NCI-H526 (cell line): ENCODE measurements around the gene CLDND2.

Source experiments
- DNase-seq, 2 experiments: peaks; one replicate each; lab custom pipeline; 2025; lab: John Stamatoyannopoulos, UW

The CLDND2 gene

DNA sequence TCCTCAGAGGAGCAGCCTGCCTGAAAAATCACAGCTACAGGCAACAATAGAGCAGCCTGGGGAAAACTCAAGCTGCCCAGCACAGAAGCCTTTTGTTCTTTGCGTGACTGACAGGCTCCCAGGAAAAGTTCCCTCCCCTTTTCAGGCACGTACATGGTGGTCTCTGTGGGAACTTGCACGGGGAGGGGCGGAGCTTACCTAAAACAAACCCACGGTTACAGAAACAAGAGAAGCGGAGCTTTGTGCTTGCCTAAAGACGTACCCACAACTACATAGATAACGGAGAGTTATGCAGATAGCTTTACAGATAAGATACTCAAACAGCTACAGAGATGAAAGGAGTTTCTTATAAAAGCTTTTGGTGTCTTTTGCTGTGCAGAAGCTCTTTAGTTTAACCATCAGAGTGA lies 14.1 kb downstream of the CLDND2 start:
- DNase-seq, result no peak

GRCh38 chr19:51354103-51354741 lies 14.6 kb downstream of the CLDND2 start:
- no peak for DNase-seq

GRCh38 chr19:51352783-51353360 lies 15.9 kb downstream of the CLDND2 start:
- DNase-seq, result no peak

- no peak for DNase-seq
Observed at GRCh38 chr19:51351266-51351990, 17.4 kb downstream of the CLDND2 start.

- no peak for DNase-seq
Observed at GRCh38 chr19:51347209-51347928, 21.4 kb downstream of the CLDND2 start.

- no peak for DNase-seq
Observed at GRCh38 chr19:51346742-51347141, 22.1 kb downstream of the CLDND2 start.

DNA sequence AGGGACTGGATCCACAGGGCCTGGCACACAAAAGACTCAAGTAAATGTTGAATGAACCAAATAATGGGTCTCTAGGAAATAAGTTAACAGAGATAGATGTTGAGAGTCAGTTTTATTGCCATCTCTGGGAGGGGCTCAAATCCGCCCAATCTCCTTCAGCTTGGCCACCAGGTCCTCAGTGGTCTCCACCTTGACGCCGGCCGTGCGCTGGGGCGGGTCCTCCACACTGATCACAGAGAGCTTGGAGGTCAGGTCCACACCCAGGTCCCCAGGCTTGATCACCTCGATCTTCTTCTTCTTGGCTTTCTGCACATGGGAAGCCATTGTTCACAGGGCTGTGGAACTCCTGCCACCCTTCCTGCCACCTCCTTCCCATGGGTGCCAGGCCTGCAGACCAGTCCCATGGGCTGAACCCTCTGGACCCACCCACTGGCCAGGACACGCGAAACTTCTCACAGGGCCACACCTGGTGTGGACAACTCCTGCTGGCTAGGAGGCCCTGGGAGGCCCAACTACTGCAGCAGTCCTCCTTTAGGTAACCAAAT lies 23.7 kb downstream of the CLDND2 start:
- DNase-seq, result no peak

- DNase-seq, result no peak
Observed at GRCh38 chr19:51342631-51343569, 25.9 kb downstream of the CLDND2 start.

DNA sequence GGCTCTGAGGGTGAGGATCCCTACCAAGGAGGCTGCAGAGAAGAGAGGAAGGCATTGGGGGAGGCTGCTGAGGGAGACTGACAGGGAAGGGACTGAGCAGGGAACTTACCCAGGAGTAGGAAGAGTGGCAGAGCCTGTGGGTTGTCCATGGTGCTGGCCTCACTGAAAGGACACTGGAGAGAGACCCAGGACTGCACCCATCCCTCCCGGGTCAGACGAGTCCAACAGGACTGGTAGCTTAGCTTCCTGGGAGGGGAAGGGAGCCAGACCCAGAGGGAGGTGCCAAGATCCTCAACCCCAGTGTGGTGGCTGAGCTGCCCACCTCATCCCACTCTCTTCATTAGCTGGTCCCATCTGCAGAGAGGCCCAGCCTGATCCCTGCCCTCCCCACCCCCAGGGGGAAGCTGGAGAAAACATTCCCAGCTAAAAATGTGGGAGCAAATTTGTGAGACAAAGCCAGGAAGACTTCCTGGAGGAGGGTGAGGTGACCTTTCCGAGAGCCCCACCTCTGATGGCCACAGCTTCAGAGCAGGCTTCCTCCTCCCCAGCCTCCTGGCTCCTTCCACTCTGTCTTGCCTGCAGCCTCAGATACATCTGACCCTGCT lies 26.7 kb downstream of the CLDND2 start, which contains the start of gene VSIG10L:
Gene VSIG10L (minus strand): TSS at position 164 of the 605 bp plus-strand sequence. CDS start 15 bp downstream, at position 149.
- DNase-seq, result no peak

DNA sequence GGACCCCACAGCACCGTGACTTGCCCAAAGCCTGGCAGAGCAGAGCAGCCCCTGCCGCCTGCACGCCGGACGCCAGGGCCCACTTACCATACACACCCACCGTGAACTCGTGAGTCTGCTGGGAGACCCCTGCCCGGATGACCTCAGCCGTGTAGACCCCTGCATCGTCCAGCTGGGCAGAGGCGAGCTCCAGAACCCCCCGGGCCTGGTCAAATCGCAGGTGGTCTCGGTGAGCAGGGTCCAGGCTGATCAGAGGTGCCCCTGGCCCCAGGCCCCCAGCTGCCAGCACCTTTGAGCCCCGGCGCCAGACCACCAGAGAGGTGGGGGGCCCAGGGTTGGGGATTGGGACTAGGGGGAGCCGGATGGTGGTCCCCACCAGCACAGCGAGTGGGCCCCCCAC lies 27.7 kb downstream of the CLDND2 start:
- DNase-seq, result no peak

DNA sequence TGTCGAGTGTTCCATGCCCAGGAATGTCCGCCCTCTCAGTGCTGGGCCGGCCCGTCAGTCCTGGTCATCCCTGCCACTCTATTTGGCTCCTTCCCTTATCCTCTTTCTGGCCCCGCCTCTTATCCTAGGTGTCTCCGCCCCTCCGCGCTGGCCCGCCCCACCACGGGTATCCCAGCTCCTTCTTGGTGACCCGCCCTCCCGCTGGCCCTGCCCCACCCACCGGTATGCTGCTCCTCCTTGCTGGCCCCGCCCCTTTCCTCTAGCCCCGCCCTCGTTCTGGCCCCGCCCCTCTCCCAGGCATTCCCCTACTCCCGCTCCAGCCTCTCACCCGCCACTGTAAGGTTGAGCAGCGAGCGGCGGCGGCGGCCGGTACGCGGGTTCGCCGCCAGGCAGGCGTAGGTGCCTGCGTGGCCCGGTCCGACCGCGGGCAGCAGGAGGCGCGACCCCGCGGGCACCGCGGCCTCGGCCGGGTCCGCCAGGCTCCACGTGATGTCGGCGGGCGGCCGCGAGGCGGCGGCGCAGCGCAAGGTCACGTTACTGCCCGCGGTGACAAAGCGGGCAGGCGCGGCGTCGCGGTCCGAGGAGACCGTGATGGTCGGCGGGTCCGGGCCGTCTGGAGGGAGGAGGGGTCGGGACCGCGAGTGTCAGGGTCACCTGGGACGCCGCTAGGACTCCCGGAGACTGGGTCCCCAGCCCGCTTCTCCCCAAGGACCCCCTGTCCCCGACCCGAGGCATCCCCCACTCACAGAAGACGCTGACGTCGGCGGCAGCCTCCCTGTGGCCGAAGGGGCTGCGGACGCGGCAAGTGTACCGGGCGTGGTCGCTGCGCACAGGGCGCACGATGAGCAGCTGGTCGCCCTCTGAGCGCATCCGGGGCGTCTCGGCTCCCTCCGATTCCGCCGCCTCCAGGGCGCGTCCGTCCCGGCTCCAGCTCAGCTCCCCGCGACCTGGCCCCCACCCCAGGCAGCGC lies 28.8 kb downstream of the CLDND2 start:
- DNase-seq, result peak; percentile 90 to 98

DNA sequence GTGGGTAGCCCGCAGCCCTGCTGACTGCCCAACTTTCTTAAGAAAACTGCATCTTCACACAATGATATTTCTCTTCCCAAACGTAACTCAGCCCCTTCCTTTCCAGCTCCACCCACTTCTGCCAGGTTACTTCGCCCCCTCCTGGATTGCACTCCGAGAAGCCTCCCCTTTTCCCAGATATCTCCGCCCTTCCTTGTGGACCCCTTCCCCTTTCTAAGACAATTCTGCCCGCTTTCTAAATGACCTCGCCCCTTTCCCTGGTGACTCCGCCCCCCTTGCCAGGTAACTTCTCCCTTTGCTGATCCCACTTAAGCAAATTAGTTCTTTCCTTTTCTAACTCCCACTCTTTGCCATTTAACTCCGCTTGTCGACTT lies 29.5 kb downstream of the CLDND2 start:
- DNase-seq, result peak in 1 of 2 experiments; percentile 74

DNA sequence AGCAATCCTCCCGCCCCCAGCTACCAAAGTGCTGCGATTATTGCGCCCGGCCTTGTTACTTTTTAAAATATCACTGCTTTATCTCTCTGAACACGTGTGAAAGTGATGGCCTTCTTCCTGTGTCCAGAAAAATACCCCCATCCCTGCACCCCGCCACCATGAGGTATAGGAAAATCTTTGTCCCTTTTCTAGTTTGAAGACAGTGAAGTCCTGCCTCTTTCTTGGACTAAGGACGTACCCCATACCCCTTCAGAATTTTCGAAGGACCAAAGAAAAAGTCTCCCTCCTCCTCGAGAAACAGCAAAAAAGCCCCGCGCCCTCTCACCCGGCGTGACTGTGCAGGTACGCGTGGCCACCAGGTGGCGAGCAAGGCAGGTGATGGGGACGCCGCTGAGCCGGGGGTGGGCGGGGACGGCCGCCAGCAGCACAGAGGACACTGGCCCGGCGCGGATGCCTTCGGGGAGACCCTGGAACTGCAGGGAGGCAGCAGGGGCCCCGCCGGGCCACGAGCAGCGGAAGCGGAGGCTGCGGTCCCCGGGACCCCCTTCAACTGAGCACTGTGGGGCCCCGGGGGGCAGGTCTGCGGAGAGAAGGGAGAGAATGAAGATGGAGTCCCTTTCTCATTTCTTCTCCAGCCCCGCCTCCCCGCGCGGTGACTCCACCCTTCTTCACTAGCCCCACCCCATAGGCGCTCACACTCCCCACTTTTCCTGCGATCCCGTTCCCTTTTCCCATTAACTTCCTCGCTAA lies 30.1 kb downstream of the CLDND2 start:
- DNase-seq, result peak; percentile 79 to 95

DNA sequence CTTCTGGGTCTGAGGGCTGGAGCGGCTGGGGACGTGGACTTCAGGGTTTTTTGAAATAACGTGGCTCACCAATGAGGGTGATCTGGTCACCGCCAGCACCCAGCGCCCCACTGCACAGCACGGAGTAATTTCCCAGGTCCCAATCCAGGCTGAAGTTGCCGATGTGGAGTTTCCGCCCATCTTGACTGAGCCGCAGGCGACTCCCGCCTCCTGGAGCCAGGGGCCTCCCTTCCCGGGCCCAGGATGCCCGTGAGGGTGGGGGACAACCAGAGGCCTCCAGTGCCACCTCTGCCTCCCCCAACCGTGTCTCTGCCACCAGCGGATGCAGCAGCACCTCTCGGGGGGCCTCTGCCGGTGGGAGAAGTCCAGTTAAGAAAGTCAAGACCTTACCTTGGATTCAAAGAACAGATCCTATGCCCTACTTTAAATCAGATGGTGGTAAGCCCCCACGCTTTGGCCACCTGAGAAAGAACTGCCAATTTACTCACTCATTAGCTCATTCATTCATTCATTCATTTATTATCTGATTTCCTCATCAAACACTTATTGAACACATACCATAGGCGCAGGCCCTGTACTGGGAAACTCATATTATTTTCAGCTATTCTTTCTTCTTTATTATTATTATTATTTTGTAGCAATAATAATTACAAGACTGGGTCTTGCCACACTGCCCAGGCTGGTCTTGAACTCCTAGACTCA lies 30.8 kb downstream of the CLDND2 start:
- DNase-seq, result no peak

DNA sequence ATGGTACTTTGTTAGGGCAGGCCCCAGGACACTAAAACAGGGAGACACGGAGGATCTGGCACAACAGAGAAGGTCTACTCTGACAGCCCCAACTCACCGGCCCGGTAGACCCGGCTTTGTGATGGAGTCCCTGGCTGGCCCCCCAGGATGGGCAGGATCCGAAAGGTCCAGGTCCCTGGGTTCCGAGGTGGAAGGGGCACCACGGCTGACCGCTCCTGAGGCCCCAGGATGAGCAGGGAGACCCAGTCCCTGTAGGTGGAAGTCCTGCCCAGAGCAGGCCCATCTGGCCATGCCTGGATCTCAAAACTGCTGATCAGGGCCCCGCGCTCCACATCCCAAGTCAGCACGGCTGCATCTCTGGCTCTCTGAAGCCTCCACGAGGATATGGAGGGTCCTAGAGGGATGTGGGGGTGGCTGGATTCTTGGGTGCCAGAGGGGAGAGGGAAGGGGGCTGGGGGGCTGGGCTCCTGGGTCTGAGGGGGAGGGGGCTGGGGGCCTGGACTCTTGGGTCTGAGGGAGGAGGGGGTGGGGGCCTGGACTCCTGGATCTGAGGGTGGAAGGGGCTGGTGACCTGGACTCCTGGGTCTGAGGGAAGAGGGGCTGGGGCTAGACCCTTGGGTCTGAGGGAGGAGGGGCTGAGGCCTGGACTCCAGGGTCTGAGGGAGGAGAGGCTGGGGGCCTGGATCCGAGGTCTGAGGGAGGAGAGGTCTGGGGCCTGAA lies 31.5 kb downstream of the CLDND2 start:
- no peak for DNase-seq

DNA sequence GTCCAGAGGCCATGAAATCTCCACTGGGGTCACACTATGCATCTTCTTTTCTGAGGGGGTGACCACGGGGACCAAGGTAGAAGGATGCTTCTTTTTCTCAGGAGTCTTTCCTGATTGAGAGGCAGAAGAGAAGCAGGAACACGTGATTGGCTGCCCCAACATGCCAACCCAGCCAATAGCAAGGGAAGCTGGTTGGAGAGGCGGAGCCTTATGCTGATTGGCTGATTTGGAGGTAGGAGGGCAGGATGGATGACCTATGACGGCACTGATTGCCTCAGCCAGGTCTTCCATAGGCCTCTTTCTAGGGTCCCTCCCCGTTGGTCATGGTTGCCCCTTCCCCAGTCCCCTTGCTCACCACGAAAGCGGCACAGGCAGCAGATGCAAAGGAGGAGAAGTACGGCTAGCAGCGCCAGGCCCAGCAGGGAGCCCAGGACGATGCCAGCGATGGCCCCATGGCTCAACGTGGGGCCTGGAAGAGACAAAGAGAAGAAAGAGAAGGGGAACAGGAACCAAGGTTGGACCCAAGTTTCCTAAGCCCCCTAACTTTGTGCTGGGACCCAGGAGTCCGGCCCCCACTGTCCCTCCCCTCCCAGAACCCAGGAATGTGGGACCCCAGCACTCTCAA lies 34.9 kb downstream of the CLDND2 start:
- DNase-seq, result no peak

GRCh38 chr19:51331716-51332115 lies 37.1 kb downstream of the CLDND2 start:
- no peak for DNase-seq
